Skeletal muscle satellite cell (primary cell): ENCODE data around the gene C20orf144.
A peak's percentile ranks its signal among the peaks of the same experiment; 100 is the strongest.

ENCODE experiments used
- H3K27me3 ChIP-seq: 2 replicates; pipeline ENCODE4 v1.7.0; 2013; ENCODE audit warnings: low read length; ENCODE audit not compliant: control insufficient read depth, insufficient read depth
- H3K36me3 ChIP-seq: 2 replicates; pipeline ENCODE4 v1.7.0; 2013; ENCODE audit warnings: mild to moderate bottlenecking, control low read depth, low read length; ENCODE audit not compliant: insufficient read depth
- H3K4me1 ChIP-seq: 2 replicates; pipeline ENCODE4 v1.7.0; 2013; ENCODE audit warnings: low read length; ENCODE audit not compliant: control insufficient read depth, insufficient read depth
- H3K4me2 ChIP-seq: 2 replicates; pipeline ENCODE4 v1.7.0; 2013; ENCODE audit warnings: mild to moderate bottlenecking, low read length
- H3K4me3 ChIP-seq: 2 replicates; pipeline ENCODE4 v1.7.0; 2013; ENCODE audit warnings: low read length
- H3K9ac ChIP-seq: 2 replicates; pipeline ENCODE4 v1.7.0; 2013; ENCODE audit warnings: mild to moderate bottlenecking, low read depth, low read length, moderate library complexity
- H3K9me3 ChIP-seq: replicated peaks from 2 replicates; pipeline ENCODE4 v1.7.0; 2013; ENCODE audit warnings: mild to moderate bottlenecking, control low read depth, low read length

C20orf144 gene

DNA sequence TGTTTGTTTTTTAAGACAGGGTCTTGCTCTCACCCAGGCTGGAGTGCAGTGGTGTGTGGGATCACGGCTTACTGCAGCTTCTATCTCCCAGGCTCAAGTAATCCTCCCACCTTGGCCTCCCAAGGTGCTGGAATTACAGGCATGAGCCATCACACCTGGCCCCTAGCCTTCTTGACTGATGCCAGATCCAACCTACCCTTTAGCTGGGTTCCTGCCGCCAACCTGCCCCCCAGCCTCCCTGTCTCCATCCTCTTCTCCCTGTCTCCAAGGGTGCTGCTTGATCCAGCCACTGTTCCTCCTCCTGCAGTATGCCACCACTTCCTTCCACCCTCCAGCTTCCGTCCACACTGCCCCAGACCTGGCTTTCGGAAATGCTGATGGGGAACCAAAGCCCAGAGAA is 3.2 kb upstream of the C20orf144 start:
- H3K36me3 ChIP-seq: peaks cover 10% of the 10 kb centered on the region
- no peaks in the 10 kb centered on the region for H3K27me3 ChIP-seq
- no peaks in the 10 kb centered on the region for H3K9me3 ChIP-seq
- no peak overlapping the region for H3K9ac ChIP-seq
- no peak overlapping the region for H3K4me3 ChIP-seq
- no peak overlapping the region for H3K4me2 ChIP-seq
- peaks cover 11% of the 10 kb centered on the region for H3K4me1 ChIP-seq

GRCh38 chr20:33659341-33660034 is 2.6 kb upstream of the C20orf144 start:
- H3K4me3 ChIP-seq: no peak overlapping the region
- H3K9ac ChIP-seq: no peak overlapping the region
- H3K4me1 ChIP-seq: peaks cover 16% of the 10 kb centered on the region
- H3K27me3 ChIP-seq: no peaks in the 10 kb centered on the region
- no peaks in the 10 kb centered on the region for H3K9me3 ChIP-seq
- no peak overlapping the region for H3K4me2 ChIP-seq
- peaks cover 10% of the 10 kb centered on the region for H3K36me3 ChIP-seq

GRCh38 chr20:33660035-33660684 is 2.0 kb upstream of the C20orf144 start:
- peaks cover 16% of the 10 kb centered on the region for H3K4me1 ChIP-seq
- H3K4me3 ChIP-seq: no peak overlapping the region
- H3K36me3 ChIP-seq: peaks cover 10% of the 10 kb centered on the region
- no peak overlapping the region for H3K9ac ChIP-seq
- H3K9me3 ChIP-seq: no peaks in the 10 kb centered on the region
- no peaks in the 10 kb centered on the region for H3K27me3 ChIP-seq
- H3K4me2 ChIP-seq: no peak overlapping the region

- Histone ChIP-seq H3K27me3 (no peaks in the 10 kb centered on the region), H3K4me1 (peaks cover 16% of the 10 kb centered on the region), H3K36me3 (peaks cover 10% of the 10 kb centered on the region), H3K9ac (no peak overlapping the region), H3K9me3 (no peaks in the 10 kb centered on the region), H3K4me2 (no peak overlapping the region), H3K4me3 (no peak overlapping the region)
Observed at GRCh38 chr20:33660685-33661058, 1.5 kb upstream of the C20orf144 start.

DNA sequence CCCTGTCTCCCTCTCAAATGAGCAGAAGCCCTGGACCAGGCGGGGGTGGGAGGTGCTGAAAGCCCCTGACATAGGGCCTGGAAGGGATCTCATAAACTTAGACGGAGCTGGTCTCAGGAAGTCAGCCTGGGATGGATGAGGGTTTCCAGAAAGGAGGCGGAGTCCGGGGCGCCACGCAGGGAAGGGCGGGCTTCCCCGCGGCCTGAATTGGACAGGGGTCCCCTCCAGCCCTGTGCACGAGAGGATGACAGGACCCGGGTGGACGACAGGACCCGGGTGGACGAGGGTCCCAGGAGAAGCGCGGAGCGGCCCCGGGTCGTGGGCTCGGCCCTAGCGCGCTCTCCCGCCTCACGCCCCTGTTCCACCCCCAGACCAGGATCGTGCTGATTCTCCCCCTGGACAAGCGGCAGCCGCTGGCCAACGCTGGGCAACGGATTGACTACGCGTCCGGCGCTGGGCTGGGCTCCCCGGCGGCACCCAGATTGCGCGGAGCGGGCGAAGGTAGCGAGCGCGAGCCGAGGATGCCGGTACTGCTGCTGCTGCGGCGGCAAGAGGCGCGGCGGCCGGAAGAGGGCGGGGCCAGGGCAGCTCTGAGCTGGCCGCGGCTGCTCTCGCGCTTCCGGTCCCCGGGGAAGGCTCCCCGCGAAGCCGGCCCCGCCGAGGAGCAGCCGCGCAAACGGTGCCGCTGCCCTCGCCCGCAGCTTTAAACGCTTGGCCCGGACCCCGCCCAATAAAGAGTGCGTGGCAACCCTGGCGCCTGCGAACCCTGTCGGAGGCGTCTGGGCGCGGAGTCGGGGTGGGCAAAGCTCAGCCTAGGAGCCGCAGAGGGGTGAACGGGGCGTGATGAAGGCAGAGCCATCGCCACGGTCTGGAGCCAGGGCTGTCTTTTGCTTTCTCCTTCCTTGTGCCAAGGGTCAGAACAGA is 1.3 kb downstream of the C20orf144 start:
- Histone ChIP-seq H3K27me3 (no peaks in the 10 kb centered on the region), H3K4me2 (peak overlapping the region; percentile 100), H3K9ac (peak overlapping the region; percentile 92), H3K9me3 (no peaks in the 10 kb centered on the region), H3K36me3 (peaks cover 10% of the 10 kb centered on the region), H3K4me1 (peaks cover 39% of the 10 kb centered on the region), H3K4me3 (peak overlapping the region; percentile 83)

DNA sequence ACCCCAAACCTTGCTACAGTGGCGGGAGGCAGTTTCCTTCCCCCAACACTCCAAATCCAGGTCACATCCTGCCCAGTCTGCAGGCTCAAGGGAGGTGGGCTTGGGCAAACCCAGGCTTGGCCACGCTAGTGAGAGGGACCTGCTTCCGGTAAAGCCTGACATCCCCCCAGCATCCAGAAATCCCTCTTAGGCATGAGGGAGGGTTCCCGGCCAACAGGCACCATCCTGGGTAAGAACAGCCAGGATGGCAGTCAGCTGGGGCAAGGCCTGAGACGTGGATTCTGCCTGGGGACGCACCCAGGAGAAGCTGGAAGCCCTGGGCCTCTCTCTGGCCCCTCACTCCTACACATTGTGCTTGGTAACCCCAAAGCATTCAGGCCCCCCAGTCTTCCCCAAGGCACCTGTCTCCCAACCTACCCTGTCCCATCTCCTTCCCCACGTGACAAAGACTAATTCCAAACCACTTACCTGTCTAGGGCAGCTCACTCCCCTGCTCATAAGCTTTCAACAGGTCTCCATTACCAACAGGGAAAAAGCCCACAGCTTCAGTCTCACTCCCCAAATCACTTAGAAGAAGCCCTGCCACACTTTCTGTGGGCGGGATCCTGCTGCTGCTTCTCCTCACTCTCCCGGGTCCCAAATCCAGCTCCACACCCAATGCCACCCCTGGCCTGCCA is 2.1 kb downstream of the C20orf144 start:
- H3K36me3 ChIP-seq: peaks cover 11% of the 10 kb centered on the region
- peaks cover 39% of the 10 kb centered on the region for H3K4me1 ChIP-seq
- no peaks in the 10 kb centered on the region for H3K27me3 ChIP-seq
- H3K9ac ChIP-seq: peak overlapping the region; percentile 92
- H3K4me3 ChIP-seq: peak overlapping the region; percentile 83
- H3K9me3 ChIP-seq: no peaks in the 10 kb centered on the region
- peak overlapping the region; percentile 100 for H3K4me2 ChIP-seq

- H3K4me3 ChIP-seq: no peak overlapping the region
- no peaks in the 10 kb centered on the region for H3K27me3 ChIP-seq
- H3K36me3 ChIP-seq: peaks cover 8% of the 10 kb centered on the region
- no peak overlapping the region for H3K4me2 ChIP-seq
- H3K9me3 ChIP-seq: no peaks in the 10 kb centered on the region
- peaks cover 39% of the 10 kb centered on the region for H3K4me1 ChIP-seq
- H3K9ac ChIP-seq: no peak overlapping the region
Observed at GRCh38 chr20:33664762-33665144, 2.6 kb downstream of the C20orf144 start.

DNA sequence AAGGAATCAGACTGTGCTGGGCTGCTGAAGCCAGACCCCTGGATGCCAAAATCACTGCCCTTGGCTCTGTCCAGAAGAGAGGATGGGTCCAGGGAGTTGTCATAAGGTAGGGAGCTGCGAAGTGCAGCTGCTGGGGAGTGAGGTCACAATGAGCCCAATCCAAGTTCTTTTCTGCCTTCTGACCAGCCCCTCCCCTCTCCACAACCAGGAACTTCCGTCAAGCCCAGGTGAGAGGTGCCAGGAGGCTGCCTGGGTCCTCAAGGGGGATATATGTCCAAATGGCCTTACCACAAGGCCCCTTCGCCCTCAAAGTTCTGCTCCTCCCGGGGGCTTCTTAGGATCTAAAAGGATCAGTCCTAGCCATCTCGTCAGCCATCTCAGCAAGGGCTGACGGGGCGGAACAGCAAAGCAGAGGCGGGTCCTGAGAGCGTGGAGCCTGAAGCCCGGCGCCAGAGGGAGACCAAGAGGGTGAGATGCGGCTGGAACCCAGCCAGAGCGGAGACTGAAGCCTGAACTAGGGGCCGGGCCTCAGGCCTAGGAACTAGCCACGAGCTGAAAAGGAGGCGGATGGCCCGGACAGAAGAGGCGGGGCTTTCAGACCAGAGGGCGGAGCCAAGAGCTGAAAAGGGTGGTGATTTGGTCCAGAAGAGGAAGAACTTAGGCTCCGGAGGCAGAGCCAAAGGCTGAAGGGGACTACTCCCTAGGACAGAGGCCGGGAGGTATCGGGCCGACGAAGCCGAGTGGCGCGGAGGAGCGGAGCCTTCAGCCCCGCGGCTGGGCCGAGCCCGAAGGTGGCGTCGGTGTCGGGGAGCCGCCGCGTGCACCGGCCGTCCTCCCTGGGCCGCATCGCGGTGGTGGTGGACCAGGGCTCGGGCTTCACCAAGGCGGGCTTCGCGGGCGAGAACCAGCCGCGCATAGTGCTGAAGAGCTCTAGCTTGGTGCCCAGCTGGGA is 4.4 kb downstream of the C20orf144 start, which contains the start of gene ACTL10:
Gene ACTL10 (plus strand): TSS at position 651 of the 952 bp plus-strand sequence. CDS start 555 bp downstream, outside the sequence.
- H3K9ac ChIP-seq: peak within 1 kb of the TSS; percentile 66
- peaks cover 39% of the 10 kb centered on the region for H3K4me1 ChIP-seq
- H3K4me3 ChIP-seq: peak within 1 kb of the TSS; percentile 71
- no peaks in the 10 kb centered on the region for H3K9me3 ChIP-seq
- H3K36me3 ChIP-seq: peaks cover 13% of the 10 kb centered on the region
- peak within 1 kb of the TSS; percentile 89 for H3K4me2 ChIP-seq
- no peaks in the 10 kb centered on the region for H3K27me3 ChIP-seq

- no peaks in the 10 kb centered on the region for H3K27me3 ChIP-seq
- H3K9me3 ChIP-seq: no peaks in the 10 kb centered on the region
- H3K9ac ChIP-seq: peak overlapping the region; percentile 55
- peaks cover 39% of the 10 kb centered on the region for H3K4me1 ChIP-seq
- H3K36me3 ChIP-seq: peaks cover 13% of the 10 kb centered on the region
- peak overlapping the region; percentile 89 for H3K4me2 ChIP-seq
- H3K4me3 ChIP-seq: peak overlapping the region; percentile 71
Observed at GRCh38 chr20:33667245-33667675, 5.1 kb downstream of the C20orf144 start.
